Activated T-helper 1 cell treated with anti-CD3 and anti-CD28 coated beads, Interleukin-12 subunit alpha, Interleukin-12 subunit beta, Interleukin-2, Interleukin-4 antibody, amounts not matched to agents 30 ng/mL and 10 ng/mL and 1 ng/mL, durations not matched to agents 14 hours and 24 hours and 36 hours (primary cell): ENCODE data around the gene LHFPL5. TPM values are rescaled to one million over a fixed set of nuclear protein-coding genes. Genes with fewer than 3 reads are reported as not detected.

ENCODE experiments used
- DNase-seq: peaks from one replicate; pipeline ENCODE4 v3.0.0; 2021; ENCODE audit warnings: low spot score
- H3K27ac Mint-ChIP-seq: one replicate; pipeline ENCODE4 v1.8.0; 2021; ENCODE audit warnings: mild to moderate bottlenecking, mixed read lengths
- H3K27me3 Mint-ChIP-seq: one replicate; pipeline ENCODE4 v1.8.0; 2022; ENCODE audit warnings: mild to moderate bottlenecking, moderate library complexity, mixed read lengths; ENCODE audit not compliant: insufficient read depth
- H3K36me3 Mint-ChIP-seq: one replicate; pipeline ENCODE4 v1.8.0; 2021; ENCODE audit warnings: low read depth, mixed read lengths
- H3K4me1 Mint-ChIP-seq: one replicate; pipeline ENCODE4 v1.8.0; 2021; ENCODE audit warnings: low read depth, mixed read lengths
- H3K4me3 Mint-ChIP-seq: one replicate; pipeline ENCODE4 v1.8.0; 2021; ENCODE audit warnings: mild to moderate bottlenecking, moderate library complexity, mixed read lengths
- H3K9me3 Mint-ChIP-seq: one replicate; pipeline ENCODE4 v1.8.0; 2021; ENCODE audit warnings: mixed read lengths
- intact Hi-C: fragments of 100-400 bp; cut with micrococcal nuclease; formaldehyde crosslinking; loops from one replicate; pipeline ENCODE4 v1.15.1; 2024
- total RNA-seq: library from RNA; stranded (reverse); gene quantifications from 2 replicates; pipeline ENCODE4 v1.2.3, GENCODE V29; 2022

LHFPL5 gene
- not detected in 2 replicates for total RNA-seq

DNA sequence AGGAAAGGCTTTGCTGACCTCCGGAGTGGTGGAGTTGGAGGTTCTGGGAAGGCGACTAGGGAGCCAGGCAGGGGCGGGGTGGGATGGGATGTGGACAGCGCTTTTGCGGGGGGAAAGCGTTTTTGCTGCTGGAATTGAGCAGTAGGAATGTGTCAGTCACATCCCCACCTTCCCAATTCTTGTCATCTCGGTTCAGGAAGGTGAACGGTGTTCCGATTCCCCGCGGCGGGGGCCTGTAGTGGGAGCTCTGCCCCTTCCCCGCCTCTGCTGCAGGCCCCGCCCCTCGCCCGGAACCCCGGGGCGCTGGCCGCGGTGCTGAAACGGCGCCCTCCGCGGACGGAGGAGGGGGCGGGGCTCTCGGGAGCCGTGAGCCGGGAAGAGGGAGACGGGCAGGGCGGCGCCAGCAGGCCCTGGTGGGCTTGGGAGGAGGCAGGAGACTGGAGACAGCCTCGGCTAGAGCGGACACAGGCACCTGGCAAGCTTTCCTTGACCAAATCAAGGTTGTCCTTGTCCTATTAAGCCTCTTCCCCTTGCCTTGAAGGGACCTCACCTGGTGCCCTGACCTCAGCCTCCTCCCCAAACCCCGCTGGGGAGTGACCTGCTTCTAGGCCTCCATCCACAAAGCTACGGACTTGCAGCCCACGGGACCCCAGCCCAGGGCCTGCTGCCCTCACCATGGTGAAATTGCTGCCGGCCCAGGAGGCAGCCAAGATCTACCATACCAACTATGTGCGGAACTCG lies at the start of gene LHFPL5:
Gene LHFPL5, plus strand, starts transcription at position 357 of the 741 bp plus-strand sequence. Its CDS starts 319 bp downstream, at position 676.
- Mint-ChIP-seq H3K27ac (no peak within 1 kb of the TSS), H3K36me3 (no peaks in the 10 kb centered on the region), H3K9me3 (no peaks in the 10 kb centered on the region), H3K27me3 (peaks cover 3% of the 10 kb centered on the region), H3K4me3 (no peak within 1 kb of the TSS), H3K4me1 (no peaks in the 10 kb centered on the region)
- intact Hi-C loops = loop anchor here (1.0 kb wide), 2 partner anchors 115 to 222 kb away; partner anchors contain the start of gene MAPK14
- DNase-seq = peak; percentile 62

DNA sequence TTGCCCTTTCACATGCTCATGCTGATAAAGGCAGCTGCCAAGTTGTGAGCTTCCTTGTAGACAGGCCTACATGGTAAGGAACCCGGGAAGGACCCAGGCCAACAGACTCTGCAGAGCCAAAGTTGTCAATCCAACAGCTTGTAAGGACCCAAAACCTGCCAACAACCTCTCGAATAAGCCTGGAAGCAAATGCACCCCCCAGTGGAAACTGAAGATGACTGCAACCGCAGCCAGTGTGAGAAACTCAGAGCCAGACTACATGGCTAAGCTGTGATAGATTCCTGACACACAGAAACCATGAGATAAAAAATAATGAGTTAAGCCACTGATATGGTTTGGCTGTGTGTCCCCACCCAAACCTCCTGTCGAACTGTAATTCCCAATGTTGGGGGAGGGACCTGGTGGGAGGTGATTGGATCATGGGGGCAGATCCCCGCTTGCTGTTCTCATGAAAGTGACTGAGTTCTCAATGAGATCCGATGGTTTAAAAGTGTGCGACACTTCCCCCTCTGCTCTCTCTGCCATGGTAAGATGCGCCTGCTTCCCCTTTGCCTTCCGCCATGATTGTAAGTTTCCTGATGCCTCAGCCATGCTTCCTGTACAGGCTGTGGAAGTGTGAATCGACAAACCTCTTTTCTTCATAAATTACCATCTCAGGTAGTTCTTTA lies 47.6 kb upstream of the LHFPL5 start:
- no peak for DNase-seq
- H3K36me3 Mint-ChIP-seq = no peaks in the 10 kb centered on the region
- H3K4me1 Mint-ChIP-seq = peaks cover 4% of the 10 kb centered on the region
- H3K4me3 Mint-ChIP-seq = no peak overlapping the region
- no peak overlapping the region for H3K27ac Mint-ChIP-seq
- H3K27me3 Mint-ChIP-seq = peaks cover 18% of the 10 kb centered on the region
- H3K9me3 Mint-ChIP-seq = no peaks in the 10 kb centered on the region
- intact Hi-C loops = loop anchor here (5.0 to 10.0 kb wide), 2 partner anchors 197 to 235 kb away; no protein-coding TSS in a partner anchor

GRCh38 chr6:35759426-35759825 lies 45.7 kb upstream of the LHFPL5 start:
- DNase-seq = no peak
- Mint-ChIP-seq H3K4me1 (peaks cover 12% of the 10 kb centered on the region), H3K27ac (no peak overlapping the region), H3K27me3 (peaks cover 36% of the 10 kb centered on the region), H3K9me3 (no peaks in the 10 kb centered on the region), H3K4me3 (no peak overlapping the region), H3K36me3 (no peaks in the 10 kb centered on the region)
- intact Hi-C loops = loop anchor here (5.0 to 10.0 kb wide), 2 partner anchors 195 to 237 kb away; no protein-coding TSS in a partner anchor

GRCh38 chr6:35765739-35766138 lies 39.4 kb upstream of the LHFPL5 start:
- H3K4me3 Mint-ChIP-seq = no peak overlapping the region
- intact Hi-C loops = no loop called here
- no peaks in the 10 kb centered on the region for H3K36me3 Mint-ChIP-seq
- no peak for DNase-seq
- H3K4me1 Mint-ChIP-seq = peaks cover 8% of the 10 kb centered on the region
- no peak overlapping the region for H3K27ac Mint-ChIP-seq
- H3K9me3 Mint-ChIP-seq = no peaks in the 10 kb centered on the region
- peaks cover 45% of the 10 kb centered on the region for H3K27me3 Mint-ChIP-seq

DNA sequence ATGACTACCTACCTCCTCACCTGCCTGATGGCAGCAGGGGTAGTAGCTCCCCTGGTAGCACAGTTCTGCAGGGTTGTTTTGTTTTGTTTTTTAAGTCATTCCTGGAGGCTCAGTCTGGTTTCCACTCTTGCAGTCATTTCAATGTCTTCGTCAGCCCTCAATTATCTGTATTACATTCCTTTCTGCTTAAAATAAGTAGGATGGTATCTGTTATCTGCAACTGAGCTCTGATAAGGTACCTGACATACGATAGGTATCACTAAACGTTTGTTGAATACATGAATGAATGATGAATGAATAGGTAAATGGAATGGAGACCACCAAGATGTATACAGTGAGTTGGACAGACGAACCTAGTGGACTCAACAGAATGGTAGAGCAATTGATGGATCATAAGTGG lies 35.9 kb upstream of the LHFPL5 start:
- Mint-ChIP-seq H3K36me3 (no peaks in the 10 kb centered on the region), H3K4me3 (no peak overlapping the region)

GRCh38 chr6:35771343-35771627 lies 33.9 kb upstream of the LHFPL5 start:
- H3K4me3 Mint-ChIP-seq = no peak overlapping the region
- H3K9me3 Mint-ChIP-seq = no peaks in the 10 kb centered on the region
- H3K27ac Mint-ChIP-seq = no peak overlapping the region
- H3K36me3 Mint-ChIP-seq = no peaks in the 10 kb centered on the region
- intact Hi-C loops = no loop called here
- H3K4me1 Mint-ChIP-seq = no peaks in the 10 kb centered on the region
- DNase-seq = no peak
- H3K27me3 Mint-ChIP-seq = peaks cover 23% of the 10 kb centered on the region

More for the DNA sequence above, 35.9 kb upstream of the LHFPL5 start:
- H3K27ac Mint-ChIP-seq = no peak overlapping the region
- peaks cover 3% of the 10 kb centered on the region for H3K4me1 Mint-ChIP-seq
- DNase-seq = no peak
- H3K9me3 Mint-ChIP-seq = no peaks in the 10 kb centered on the region
- H3K27me3 Mint-ChIP-seq = peaks cover 27% of the 10 kb centered on the region
- intact Hi-C loops = no loop called here

- Mint-ChIP-seq H3K4me1 (no peaks in the 10 kb centered on the region), H3K27ac (no peak overlapping the region), H3K36me3 (no peaks in the 10 kb centered on the region), H3K27me3 (peaks cover 26% of the 10 kb centered on the region), H3K4me3 (no peak overlapping the region), H3K9me3 (no peaks in the 10 kb centered on the region)
- no peak for DNase-seq
- intact Hi-C loops = no loop called here
Observed at GRCh38 chr6:35774116-35774794, 30.9 kb upstream of the LHFPL5 start.

DNA sequence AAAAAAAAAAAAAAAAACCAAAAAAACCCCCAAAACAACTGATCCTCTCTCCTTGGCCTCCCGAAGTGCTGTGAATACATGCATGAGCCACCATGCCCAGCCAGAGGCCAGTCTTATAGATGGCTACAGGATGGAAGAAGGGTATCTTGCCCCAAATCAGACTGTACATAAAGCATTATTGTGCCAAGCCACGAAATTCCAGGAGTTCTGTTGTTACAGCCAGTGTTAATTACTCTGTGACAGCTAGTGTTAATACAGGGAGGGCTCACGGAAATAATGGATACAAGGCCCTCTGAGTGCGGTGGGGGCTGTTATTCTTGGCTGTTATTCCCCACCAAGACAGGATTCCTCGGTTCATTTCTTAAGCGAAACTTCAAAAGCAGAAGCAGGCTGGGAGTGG lies 30.1 kb upstream of the LHFPL5 start:
- DNase-seq = no peak
- H3K4me1 Mint-ChIP-seq = no peaks in the 10 kb centered on the region
- no peak overlapping the region for H3K4me3 Mint-ChIP-seq
- no peaks in the 10 kb centered on the region for H3K36me3 Mint-ChIP-seq
- H3K27me3 Mint-ChIP-seq = peaks cover 24% of the 10 kb centered on the region
- intact Hi-C loops = no loop called here
- H3K9me3 Mint-ChIP-seq = no peaks in the 10 kb centered on the region
- H3K27ac Mint-ChIP-seq = no peak overlapping the region

DNA sequence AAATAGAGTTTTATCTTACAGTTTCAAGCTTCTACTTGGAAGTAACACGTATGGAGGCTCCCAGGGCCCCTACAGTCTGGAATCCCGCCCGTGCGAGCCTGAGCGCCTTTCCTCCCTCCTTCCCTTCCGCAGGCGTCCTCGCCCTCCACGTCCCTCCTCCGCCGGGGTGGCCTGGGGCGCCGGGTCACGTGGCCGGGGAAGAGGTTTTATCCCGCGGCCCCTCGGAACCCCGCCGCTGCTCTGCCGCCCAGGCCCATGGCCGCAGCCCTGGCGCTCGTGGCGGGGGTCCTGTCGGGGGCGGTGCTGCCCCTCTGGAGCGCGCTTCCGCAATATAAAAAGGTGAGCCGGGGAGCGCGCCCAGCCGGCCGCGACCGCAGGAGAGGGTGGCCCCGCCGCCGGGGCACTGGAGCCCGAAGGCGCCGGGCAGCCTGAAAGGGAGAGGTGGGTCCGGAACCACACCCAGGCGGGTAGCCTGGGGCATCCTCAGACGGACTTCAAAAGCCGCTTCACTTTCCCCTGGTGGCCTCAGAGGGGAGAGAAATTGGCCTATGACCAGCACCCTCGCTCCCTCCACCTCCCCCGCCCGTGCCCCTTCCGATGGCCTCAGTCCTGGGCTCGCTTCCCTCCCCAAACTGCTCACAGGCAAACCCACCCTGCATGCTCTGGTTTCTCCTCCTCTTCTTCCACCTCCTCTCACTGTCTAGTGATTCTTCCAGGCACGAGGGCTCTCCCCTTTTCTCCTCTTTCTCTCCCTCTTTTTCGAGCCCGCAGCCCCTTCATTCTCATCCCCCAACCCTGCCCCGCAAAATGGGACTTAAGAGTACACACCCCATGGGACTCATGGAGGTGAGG lies 28.6 kb upstream of the LHFPL5 start, which contains the start of gene CLPSL2:
Gene CLPSL2, plus strand, starts transcription at position 235 of the 852 bp plus-strand sequence. Its CDS starts 21 bp downstream, at position 256.
- Mint-ChIP-seq H3K4me3 (peak within 1 kb of the TSS; percentile 47), H3K9me3 (no peaks in the 10 kb centered on the region), H3K36me3 (no peaks in the 10 kb centered on the region), H3K4me1 (no peaks in the 10 kb centered on the region), H3K27ac (no peak within 1 kb of the TSS), H3K27me3 (peaks cover 24% of the 10 kb centered on the region)
- intact Hi-C loops = no loop called here
- DNase-seq = no peak

- no peak for DNase-seq
- Mint-ChIP-seq H3K27me3 (peaks cover 21% of the 10 kb centered on the region), H3K27ac (no peak overlapping the region), H3K36me3 (no peaks in the 10 kb centered on the region), H3K4me1 (no peaks in the 10 kb centered on the region), H3K9me3 (no peaks in the 10 kb centered on the region), H3K4me3 (peak overlapping the region; percentile 51)
- intact Hi-C loops = no loop called here
Observed at GRCh38 chr6:35777356-35778102, 27.6 kb upstream of the LHFPL5 start.

DNA sequence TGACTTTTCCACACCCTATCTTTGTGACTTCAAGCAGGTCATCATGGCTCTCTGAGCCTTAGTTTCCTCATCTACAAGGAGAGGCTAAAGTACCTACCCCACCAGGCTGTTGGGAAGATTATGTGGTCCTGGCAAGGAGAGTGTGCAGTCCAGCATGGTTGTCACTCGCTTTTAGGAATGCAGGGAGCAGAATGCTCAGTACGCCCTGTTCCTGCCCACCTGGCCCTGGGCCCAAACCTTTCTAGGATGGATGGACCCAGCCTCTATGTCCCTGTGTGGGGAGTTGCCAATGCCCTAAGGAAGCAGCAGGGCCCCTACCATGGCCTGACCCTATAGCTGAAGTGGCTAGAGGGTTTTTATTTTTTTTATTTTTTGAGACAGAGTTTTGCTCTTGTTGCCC lies 26.7 kb upstream of the LHFPL5 start:
- Mint-ChIP-seq H3K36me3 (no peaks in the 10 kb centered on the region), H3K9me3 (no peaks in the 10 kb centered on the region), H3K4me1 (no peaks in the 10 kb centered on the region), H3K27me3 (peaks cover 21% of the 10 kb centered on the region), H3K27ac (no peak overlapping the region), H3K4me3 (no peak overlapping the region)
- DNase-seq = no peak
- intact Hi-C loops = no loop called here

- intact Hi-C loops = no loop called here
- Mint-ChIP-seq H3K9me3 (no peaks in the 10 kb centered on the region), H3K27ac (no peak within 1 kb of the TSS), H3K4me1 (no peaks in the 10 kb centered on the region), H3K36me3 (no peaks in the 10 kb centered on the region), H3K4me3 (no peak within 1 kb of the TSS), H3K27me3 (peaks cover 20% of the 10 kb centered on the region)
- DNase-seq = no peak
Observed at GRCh38 chr6:35780719-35781118, 24.4 kb upstream of the LHFPL5 start, which contains the start of gene CLPSL1. Gene CLPSL1, plus strand, starts transcription at chr6:35781019. Its CDS starts 92 bp downstream, at chr6:35781111.
